Neural progenitor cell (in vitro differentiated cells): Measurements from ENCODE around the gene HOXA5. TPM values are rescaled to one million over a fixed set of nuclear protein-coding genes. Genes with fewer than 3 reads are reported as not detected.

Experiments
- DNase-seq: peaks from one replicate; pipeline ENCODE4 v3.0.0-alpha.2; 2016; ENCODE audit warnings: low spot score
- H2AFZ ChIP-seq: fragments of 200-600 bp; sonication (generic); replicated peaks from 2 replicates; pipeline ENCODE4 v1.6.1; 2016; ENCODE audit warnings: antibody characterized with exemption
- H3F3A ChIP-seq: fragments of 200-600 bp; sonication (generic); 2 replicates; pipeline ENCODE4 v1.6.1; 2016; ENCODE audit warnings: antibody characterized with exemption, low read depth
- H3K27ac ChIP-seq: fragments of 200-600 bp; sonication (generic); 2 replicates; pipeline ENCODE4 v1.5.1; 2016; ENCODE audit warnings: mild to moderate bottlenecking
- H3K27me3 ChIP-seq: fragments of 200-600 bp; sonication (generic); 2 replicates; pipeline ENCODE4 v1.6.1; 2016; ENCODE audit warnings: mild to moderate bottlenecking, moderate library complexity
- H3K36me3 ChIP-seq: fragments of 200-600 bp; sonication (generic); 2 replicates; pipeline ENCODE4 v1.5.1; 2016
- H3K4me1 ChIP-seq: fragments of 200-600 bp; sonication (generic); 2 replicates; pipeline ENCODE4 v1.6.1; 2016; ENCODE audit warnings: mixed run types
- H3K4me2 ChIP-seq: fragments of 200-600 bp; sonication (generic); 2 replicates; pipeline ENCODE4 v1.6.1; 2016
- H3K4me3 ChIP-seq: fragments of 200-600 bp; sonication (generic); 2 replicates; pipeline ENCODE4 v1.5.1; 2016
- H3K79me2 ChIP-seq: fragments of 200-600 bp; sonication (generic); 2 replicates; pipeline ENCODE4 v1.6.1; 2016; ENCODE audit warnings: low read depth
- H3K9ac ChIP-seq: fragments of 200-600 bp; sonication (generic); 2 replicates; pipeline ENCODE4 v1.6.1; 2016
- H3K9me3 ChIP-seq: fragments of 200-600 bp; sonication (generic); 2 replicates; pipeline ENCODE4 v1.5.1; 2016; ENCODE audit warnings: low read depth
- H4K20me1 ChIP-seq: fragments of 200-600 bp; sonication (generic); 2 replicates; pipeline ENCODE4 v1.6.1; 2016; ENCODE audit warnings: low read depth
- H3K27ac Mint-ChIP-seq: 3 replicates; pipeline ENCODE4 v1.8.0; 2021; ENCODE audit warnings: mixed read lengths
- H3K27me3 Mint-ChIP-seq: 2 replicates; pipeline ENCODE4 v1.8.0; 2022; ENCODE audit warnings: low read depth, mild to moderate bottlenecking, inconsistent platforms, moderate library complexity, mixed read lengths; ENCODE audit not compliant: insufficient read depth
- H3K36me3 Mint-ChIP-seq: 3 replicates; pipeline ENCODE4 v1.8.0; 2021; ENCODE audit warnings: mixed read lengths
- H3K4me1 Mint-ChIP-seq: 3 replicates; pipeline ENCODE4 v1.8.0; 2021; ENCODE audit warnings: mixed read lengths
- H3K4me3 Mint-ChIP-seq: 3 replicates; pipeline ENCODE4 v1.8.0; 2021; ENCODE audit warnings: mild to moderate bottlenecking, moderate library complexity, mixed read lengths
- H3K9me3 Mint-ChIP-seq: 3 replicates; pipeline ENCODE4 v1.8.0; 2020; ENCODE audit warnings: mixed read lengths
- CTCF ChIP-seq: fragments of 200-600 bp; sonication (generic); IDR thresholded peaks from 2 replicates; pipeline ENCODE4 v1.5.1; 2017; ENCODE audit warnings: antibody characterized with exemption, mild to moderate bottlenecking
- EZH2 ChIP-seq: fragments of 200-600 bp; sonication (generic); IDR thresholded peaks from 2 replicates; pipeline ENCODE4 v1.6.1; 2017; ENCODE audit warnings: antibody characterized with exemption, mild to moderate bottlenecking, moderate library complexity
- EZH2phosphoT487 ChIP-seq: fragments of 200-600 bp; sonication (generic); IDR thresholded peaks from 2 replicates; pipeline ENCODE4 v1.6.1; 2017; ENCODE audit warnings: antibody characterized with exemption
- total RNA-seq: library from RNA; depleted of rRNA; stranded (reverse); fragments of >200 nt; gene quantifications from 2 replicates; pipeline ENCODE4 v1.2.3, GENCODE V29; 2015; ENCODE audit warnings: low replicate concordance

HOXA5 gene
- total RNA-seq, 1 donor from 2014 or later = not detected

GRCh38 chr7:27104341-27105058 lies 39.0 kb downstream of the HOXA5 start:
- no peak for DNase-seq

DNA sequence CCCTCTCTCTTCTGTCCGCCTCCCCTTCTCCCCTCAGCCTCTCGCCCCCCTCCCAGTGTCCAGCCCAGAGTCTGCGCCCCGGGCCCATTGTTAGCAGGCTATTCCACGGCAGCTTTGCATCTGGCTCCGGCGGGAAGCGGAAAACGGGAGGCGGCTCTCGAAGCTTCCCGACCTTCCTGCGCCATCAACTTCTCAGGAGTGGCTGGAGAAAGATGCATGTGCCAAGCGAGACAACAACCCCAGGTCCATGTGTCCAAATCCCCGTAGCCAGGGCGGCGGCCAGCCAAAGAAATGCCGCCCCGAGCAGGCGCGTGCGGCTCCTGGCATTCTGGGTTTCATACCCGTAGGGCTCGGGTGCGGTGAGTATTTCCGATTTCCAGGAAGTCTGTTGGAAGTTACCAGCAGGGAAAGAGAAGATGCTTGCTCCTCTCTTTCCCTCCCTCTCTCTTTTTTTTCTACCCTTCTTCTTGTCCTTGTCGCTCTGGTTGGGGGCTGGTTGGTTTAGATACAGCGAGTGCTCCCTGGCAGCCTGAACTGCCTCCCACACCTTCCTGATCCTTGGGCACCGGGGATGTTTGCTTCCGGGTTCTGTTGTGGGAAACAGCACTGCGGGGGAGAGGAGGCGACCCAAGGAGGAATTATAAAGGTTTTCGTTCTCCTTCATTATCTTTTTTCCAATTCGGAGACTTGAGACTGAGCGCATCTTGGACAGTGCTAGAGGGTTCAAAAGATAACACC lies 39.8 kb downstream of the HOXA5 start:
- Histone ChIP-seq H3K9me3 (no peaks in the 10 kb centered on the region), H3K9ac (no peak overlapping the region), H3F3A (peaks cover 33% of the 10 kb centered on the region), H3K27ac (no peak overlapping the region), H3K4me1 (no peaks in the 10 kb centered on the region), H3K27me3 (peaks cover 100% of the 10 kb centered on the region), H2AFZ (no peak overlapping the region), H4K20me1 (peaks cover 100% of the 10 kb centered on the region), H3K36me3 (no peaks in the 10 kb centered on the region), H3K4me2 (no peak overlapping the region), H3K4me3 (no peak overlapping the region), H3K79me2 (no peaks in the 10 kb centered on the region)
- H3K9me3 Mint-ChIP-seq = peaks cover 4% of the 10 kb centered on the region
- no peak overlapping the region for H3K27ac Mint-ChIP-seq
- peak overlapping the region; percentile 12 for H3K4me3 Mint-ChIP-seq
- no peaks in the 10 kb centered on the region for H3K36me3 Mint-ChIP-seq
- peaks cover 97% of the 10 kb centered on the region for H3K27me3 Mint-ChIP-seq
- no peaks in the 10 kb centered on the region for H3K4me1 Mint-ChIP-seq
- peak; percentile 56 for DNase-seq
- TF ChIP-seq EZH2phosphoT487 (peak; percentile 97), CTCF (no peak), EZH2 (peak; percentile 100)

More at GRCh38 chr7:27104341-27105058, 39.0 kb downstream of the HOXA5 start:
- Mint-ChIP-seq H3K4me3 (no peak overlapping the region), H3K36me3 (no peaks in the 10 kb centered on the region), H3K27me3 (peaks cover 97% of the 10 kb centered on the region), H3K27ac (no peak overlapping the region), H3K4me1 (no peaks in the 10 kb centered on the region), H3K9me3 (peaks cover 5% of the 10 kb centered on the region)
- Histone ChIP-seq H3K4me2 (no peak overlapping the region), H3K27ac (no peak overlapping the region), H3K9ac (no peak overlapping the region), H4K20me1 (peaks cover 100% of the 10 kb centered on the region), H3K9me3 (no peaks in the 10 kb centered on the region), H3K4me3 (no peak overlapping the region), H3F3A (peaks cover 33% of the 10 kb centered on the region), H3K79me2 (no peaks in the 10 kb centered on the region), H2AFZ (no peak overlapping the region), H3K36me3 (no peaks in the 10 kb centered on the region), H3K4me1 (no peaks in the 10 kb centered on the region), H3K27me3 (peaks cover 100% of the 10 kb centered on the region)
- no peak for TF ChIP-seq EZH2phosphoT487
- TF ChIP-seq EZH2 = peak; percentile 13

GRCh38 chr7:27102581-27103442 lies 40.7 kb downstream of the HOXA5 start, which contains the start of gene HOXA2:
HOXA2 (minus strand) TSS chr7:27102683; CDS start chr7:27102500, 183 bp downstream.
- TF ChIP-seq EZH2 = no peak
- no peak for TF ChIP-seq CTCF
- peak; percentile 87 for TF ChIP-seq EZH2phosphoT487
- H3F3A ChIP-seq = peaks cover 33% of the 10 kb centered on the region
- H3K9me3 Mint-ChIP-seq = peaks cover 4% of the 10 kb centered on the region
- H3K36me3 Mint-ChIP-seq = no peaks in the 10 kb centered on the region
- DNase-seq = peak; percentile 49
- peaks cover 100% of the 10 kb centered on the region for H3K27me3 ChIP-seq
- peaks cover 100% of the 10 kb centered on the region for H4K20me1 ChIP-seq
- H3K4me3 Mint-ChIP-seq = peak within 1 kb of the TSS; percentile 67
- peaks cover 4% of the 10 kb centered on the region for H3K4me1 ChIP-seq
- no peaks in the 10 kb centered on the region for H3K36me3 ChIP-seq
- H3K27me3 Mint-ChIP-seq = peaks cover 99% of the 10 kb centered on the region
- H2AFZ ChIP-seq = no peak within 1 kb of the TSS
- H3K4me3 ChIP-seq = no peak within 1 kb of the TSS
- H3K9ac ChIP-seq = no peak within 1 kb of the TSS
- no peaks in the 10 kb centered on the region for H3K9me3 ChIP-seq
- H3K4me2 ChIP-seq = peak within 1 kb of the TSS; percentile 11
- no peaks in the 10 kb centered on the region for H3K79me2 ChIP-seq
- H3K27ac Mint-ChIP-seq = no peak within 1 kb of the TSS
- no peak within 1 kb of the TSS for H3K27ac ChIP-seq
- no peaks in the 10 kb centered on the region for H3K4me1 Mint-ChIP-seq
